Activated CD8-positive, alpha-beta memory T cell treated with anti-CD3 and anti-CD28 coated beads, Interleukin-2, amount 50 U/mL, for 4 hours (primary cell): ENCODE measurements around the gene TCN2.
"Not testable (repeated sequence)": the region's sequence is repeated elsewhere in the genome, so short reads cannot be mapped to it uniquely, and the experiment has no call there.

Experiments used
- DNase-seq: peaks from one replicate; pipeline ENCODE4 v3.0.0-alpha.2; 2020

TCN2 gene

GRCh38 chr22:30649430-30650007 is 42.5 kb downstream of the TCN2 start:
- peak; percentile 84 for DNase-seq

- no peak for DNase-seq
Observed at GRCh38 chr22:30650508-30651116, 43.6 kb downstream of the TCN2 start.

GRCh38 chr22:30652852-30653251 is 45.9 kb downstream of the TCN2 start:
- no peak for DNase-seq

GRCh38 chr22:30654361-30654760 is 47.4 kb downstream of the TCN2 start:
- DNase-seq = no peak

GRCh38 chr22:30655532-30655931 is 48.6 kb downstream of the TCN2 start:
- no peak for DNase-seq

GRCh38 chr22:30662040-30662439 is 55.1 kb downstream of the TCN2 start:
- DNase-seq = no peak

- no peak for DNase-seq
Observed at GRCh38 chr22:30664798-30665197, 57.8 kb downstream of the TCN2 start.

GRCh38 chr22:30665266-30665665 is 58.3 kb downstream of the TCN2 start:
- no peak for DNase-seq

- no peak for DNase-seq
Observed at GRCh38 chr22:30665786-30666185, 58.8 kb downstream of the TCN2 start.

- peak; percentile 30 for DNase-seq
Observed at GRCh38 chr22:30667107-30667493, 60.1 kb downstream of the TCN2 start.

- DNase-seq = peak; percentile 95
Observed at GRCh38 chr22:30667494-30668385, 60.8 kb downstream of the TCN2 start, which contains the start of gene DUSP18. Gene DUSP18 (minus strand): TSS chr22:30667875. CDS start chr22:30664003, 3,872 bp downstream.

GRCh38 chr22:30668386-30668710 is 61.4 kb downstream of the TCN2 start:
- no peak for DNase-seq

GRCh38 chr22:30671071-30671470 is 64.1 kb downstream of the TCN2 start:
- DNase-seq = no peak

GRCh38 chr22:30673136-30673535 is 66.2 kb downstream of the TCN2 start:
- DNase-seq = no peak

GRCh38 chr22:30674482-30674881 is 67.5 kb downstream of the TCN2 start:
- no peak for DNase-seq

GRCh38 chr22:30675436-30675835 is 68.5 kb downstream of the TCN2 start:
- no peak for DNase-seq

- not testable (repeated sequence) for DNase-seq
Observed at GRCh38 chr22:30676565-30676964, 69.6 kb downstream of the TCN2 start.
